Choroid plexus epithelial cell (primary cell): Measurements from ENCODE around the gene AGMO.

ENCODE experiments used
- DNase-seq: peaks from one replicate; pipeline ENCODE4 v3.0.0-alpha.2; 2010; ENCODE audit warnings: low read depth
- H3K4me3 ChIP-seq: 2 replicates; pipeline ENCODE4 v1.5.1; 2011; ENCODE audit warnings: low read depth, mild to moderate bottlenecking, control low read depth, low read length, moderate library complexity
- TF ChIP-seq, protein P1 (sequence below): conservative IDR thresholded peaks from 2 replicates; pipeline ENCODE4 v1.5.1; 2011; ENCODE audit warnings: low read depth, mild to moderate bottlenecking, control low read depth, inconsistent platforms, low read length, moderate library complexity

Gene AGMO

GRCh38 chr7:15582773-15583172, 21.0 kb upstream of the AGMO start:
- TF ChIP-seq, protein P1, sequence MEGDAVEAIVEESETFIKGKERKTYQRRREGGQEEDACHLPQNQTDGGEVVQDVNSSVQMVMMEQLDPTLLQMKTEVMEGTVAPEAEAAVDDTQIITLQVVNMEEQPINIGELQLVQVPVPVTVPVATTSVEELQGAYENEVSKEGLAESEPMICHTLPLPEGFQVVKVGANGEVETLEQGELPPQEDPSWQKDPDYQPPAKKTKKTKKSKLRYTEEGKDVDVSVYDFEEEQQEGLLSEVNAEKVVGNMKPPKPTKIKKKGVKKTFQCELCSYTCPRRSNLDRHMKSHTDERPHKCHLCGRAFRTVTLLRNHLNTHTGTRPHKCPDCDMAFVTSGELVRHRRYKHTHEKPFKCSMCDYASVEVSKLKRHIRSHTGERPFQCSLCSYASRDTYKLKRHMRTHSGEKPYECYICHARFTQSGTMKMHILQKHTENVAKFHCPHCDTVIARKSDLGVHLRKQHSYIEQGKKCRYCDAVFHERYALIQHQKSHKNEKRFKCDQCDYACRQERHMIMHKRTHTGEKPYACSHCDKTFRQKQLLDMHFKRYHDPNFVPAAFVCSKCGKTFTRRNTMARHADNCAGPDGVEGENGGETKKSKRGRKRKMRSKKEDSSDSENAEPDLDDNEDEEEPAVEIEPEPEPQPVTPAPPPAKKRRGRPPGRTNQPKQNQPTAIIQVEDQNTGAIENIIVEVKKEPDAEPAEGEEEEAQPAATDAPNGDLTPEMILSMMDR: no peak
- no peak for DNase-seq
- H3K4me3 ChIP-seq: no peak overlapping the region

DNA sequence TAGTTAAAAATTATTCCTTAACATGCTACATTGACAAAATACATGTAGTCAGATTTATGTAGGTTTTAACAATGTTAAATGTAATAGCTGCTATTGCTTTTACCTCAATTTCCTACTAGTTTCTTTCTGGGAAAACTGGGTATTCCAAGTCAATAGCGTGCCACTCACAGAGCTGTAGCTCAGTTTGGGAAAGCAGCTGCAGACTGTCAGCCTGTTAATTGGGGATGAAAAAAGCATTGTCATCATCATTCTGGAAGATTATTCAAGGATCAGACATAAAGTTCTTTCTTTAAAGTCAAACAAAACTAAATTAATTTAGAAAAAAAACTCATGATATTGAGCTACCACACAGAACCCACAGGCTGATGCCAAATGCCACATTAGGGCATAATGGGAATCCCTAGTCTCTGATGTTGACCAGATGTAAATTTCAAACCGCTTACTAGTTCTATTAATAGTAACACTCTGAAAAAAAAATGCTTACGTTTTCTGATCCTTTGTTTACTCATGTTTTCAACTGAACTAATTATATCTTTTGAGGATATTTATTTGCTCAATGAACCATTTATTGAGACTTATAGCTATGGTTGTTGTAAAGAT, 19.6 kb upstream of the AGMO start:
- no peak overlapping the region for H3K4me3 ChIP-seq
- no peak for DNase-seq
- TF ChIP-seq, protein P1: no peak

- TF ChIP-seq, protein P1: no peak
- H3K4me3 ChIP-seq: no peak overlapping the region
- no peak for DNase-seq
These were observed 19.0 kb upstream of the AGMO start for GRCh38 chr7:15580604-15581351.

- TF ChIP-seq, protein P1: no peak
- no peak for DNase-seq
- no peak overlapping the region for H3K4me3 ChIP-seq
These were observed 15.8 kb upstream of the AGMO start for GRCh38 chr7:15577600-15577999.

DNA sequence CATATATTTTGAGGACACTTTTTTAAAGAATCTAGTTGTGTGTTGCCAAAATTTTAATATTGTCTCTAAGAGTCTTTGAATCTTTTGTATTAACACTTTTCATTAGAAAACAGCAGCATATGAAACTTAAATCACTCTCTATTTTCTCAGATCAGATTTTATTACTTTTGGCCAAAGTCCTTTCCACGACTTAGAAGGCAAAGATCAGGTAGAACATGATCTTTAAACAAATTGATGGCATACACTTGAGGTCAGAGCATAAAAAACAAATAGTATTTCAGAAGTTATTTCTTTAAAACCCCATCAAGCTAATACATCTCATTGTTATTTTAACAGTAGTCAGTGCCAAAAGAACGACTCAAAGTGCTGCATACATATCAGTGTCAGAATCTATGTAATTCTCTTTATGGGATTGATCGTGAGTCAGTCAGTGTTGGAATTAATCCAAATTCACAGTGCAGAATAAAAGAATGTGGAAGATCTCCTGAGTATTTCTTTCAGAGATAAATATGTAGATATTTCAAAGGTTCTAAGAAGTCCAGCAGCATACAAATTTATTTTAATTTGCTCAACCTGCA, 9.6 kb upstream of the AGMO start:
- DNase-seq: peak; percentile 58
- no peak overlapping the region for H3K4me3 ChIP-seq
- TF ChIP-seq, protein P1: no peak

DNA sequence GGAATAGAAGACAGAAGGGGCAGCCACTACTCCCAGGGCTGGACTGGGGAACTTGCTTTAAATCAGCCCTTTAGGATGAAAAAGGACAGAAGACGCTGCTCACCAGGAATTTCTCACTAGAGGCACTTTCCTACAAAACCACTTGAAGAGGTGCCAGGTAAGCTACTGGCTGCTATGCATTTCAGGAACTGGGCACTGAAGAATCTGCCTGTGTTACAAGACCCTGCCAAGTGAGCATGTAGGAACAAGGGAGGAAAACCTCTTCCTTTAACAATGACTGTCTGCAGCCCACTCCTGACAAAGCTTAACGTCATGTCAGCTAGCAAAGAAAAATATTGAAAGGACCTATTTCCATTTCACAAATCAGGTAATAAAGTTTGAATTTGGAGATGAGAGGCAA, 5.8 kb upstream of the AGMO start:
- no peak for DNase-seq
- H3K4me3 ChIP-seq: no peak overlapping the region
- TF ChIP-seq, protein P1: no peak
